HEK293T (cell line): ENCODE data around the gene RHBDL3.

Source experiments
- CTCF ChIA-PET: fragments of 350-600 bp; formaldehyde crosslinking; extraction: SDS; loops from one replicate; lab custom pipeline; 2021; ENCODE audit warnings: antibody characterized with exemption, inconsistent platforms; lab: Yijun Ruan, JAX
- POLR2A ChIA-PET: fragments of 350-600 bp; formaldehyde crosslinking; extraction: SDS; loops from one replicate; lab custom pipeline; 2020; ENCODE audit warnings: antibody characterized with exemption, inconsistent platforms; lab: Yijun Ruan, JAX
- DNase-seq: peaks from one replicate; pipeline ENCODE4 v3.0.0; 2012; ENCODE audit warnings: mixed read lengths; ENCODE audit errors: extremely low spot score
- ARNT ChIP-seq: fragments of 450-650 bp; IDR thresholded peaks from 2 replicates; pipeline ENCODE4 v1.6.1; 2017; ENCODE audit warnings: mild to moderate bottlenecking
- BHLHE40 ChIP-seq: fragments of 450-650 bp; IDR thresholded peaks from 2 replicates; pipeline ENCODE4 v1.6.1; 2016; ENCODE audit warnings: mild to moderate bottlenecking, moderate library complexity, borderline replicate concordance
- CTBP1 ChIP-seq: fragments of 450-650 bp; IDR thresholded peaks from 2 replicates; pipeline ENCODE4 v1.6.1; 2016; ENCODE audit warnings: borderline replicate concordance
- ELF4 ChIP-seq: fragments of 450-650 bp; IDR thresholded peaks from 2 replicates; pipeline ENCODE4 v1.6.1; 2017; ENCODE audit warnings: antibody characterized with exemption
- FOXA1 ChIP-seq: fragments of 450-650 bp; IDR thresholded peaks from 2 replicates; pipeline ENCODE4 v1.6.1; 2016; ENCODE audit warnings: mild to moderate bottlenecking
- FOXK2 ChIP-seq: fragments of 450-650 bp; IDR thresholded peaks from 2 replicates; pipeline ENCODE4 v1.6.1; 2016; ENCODE audit warnings: mild to moderate bottlenecking
- FOXM1 ChIP-seq: fragments of 450-650 bp; IDR thresholded peaks from 2 replicates; pipeline ENCODE4 v1.6.1; 2017; ENCODE audit warnings: mild to moderate bottlenecking, borderline replicate concordance
- HDGF ChIP-seq: fragments of 450-650 bp; IDR thresholded peaks from 2 replicates; pipeline ENCODE4 v1.6.1; 2017; ENCODE audit warnings: antibody characterized with exemption, borderline replicate concordance
- L3MBTL2 ChIP-seq: fragments of 450-650 bp; conservative IDR thresholded peaks from 2 replicates; pipeline ENCODE4 v1.6.1; 2016; ENCODE audit warnings: mild to moderate bottlenecking
- LEF1 ChIP-seq: fragments of 450-650 bp; IDR thresholded peaks from 2 replicates; pipeline ENCODE4 v1.6.1; 2017; ENCODE audit warnings: mild to moderate bottlenecking, borderline replicate concordance
- NFRKB ChIP-seq: fragments of 450-650 bp; IDR thresholded peaks from 2 replicates; pipeline ENCODE4 v1.6.1; 2016; ENCODE audit warnings: mild to moderate bottlenecking, moderate library complexity
- SP1 ChIP-seq: fragments of 450-650 bp; IDR thresholded peaks from 2 replicates; pipeline ENCODE4 v1.6.1; 2017
- SUZ12 ChIP-seq: fragments of 450-650 bp; IDR thresholded peaks from 2 replicates; pipeline ENCODE4 v1.6.1; 2016; ENCODE audit warnings: mild to moderate bottlenecking
- TARDBP ChIP-seq: fragments of 450-650 bp; IDR thresholded peaks from 2 replicates; pipeline ENCODE4 v1.6.1; 2016
- ZNF384 ChIP-seq: fragments of 450-650 bp; IDR thresholded peaks from 2 replicates; pipeline ENCODE4 v1.6.1; 2016
- TF ChIP-seq, protein P1 (sequence below): fragments of 450-650 bp; IDR thresholded peaks from 2 replicates; pipeline ENCODE4 v1.6.1; 2016

The RHBDL3 gene

DNA sequence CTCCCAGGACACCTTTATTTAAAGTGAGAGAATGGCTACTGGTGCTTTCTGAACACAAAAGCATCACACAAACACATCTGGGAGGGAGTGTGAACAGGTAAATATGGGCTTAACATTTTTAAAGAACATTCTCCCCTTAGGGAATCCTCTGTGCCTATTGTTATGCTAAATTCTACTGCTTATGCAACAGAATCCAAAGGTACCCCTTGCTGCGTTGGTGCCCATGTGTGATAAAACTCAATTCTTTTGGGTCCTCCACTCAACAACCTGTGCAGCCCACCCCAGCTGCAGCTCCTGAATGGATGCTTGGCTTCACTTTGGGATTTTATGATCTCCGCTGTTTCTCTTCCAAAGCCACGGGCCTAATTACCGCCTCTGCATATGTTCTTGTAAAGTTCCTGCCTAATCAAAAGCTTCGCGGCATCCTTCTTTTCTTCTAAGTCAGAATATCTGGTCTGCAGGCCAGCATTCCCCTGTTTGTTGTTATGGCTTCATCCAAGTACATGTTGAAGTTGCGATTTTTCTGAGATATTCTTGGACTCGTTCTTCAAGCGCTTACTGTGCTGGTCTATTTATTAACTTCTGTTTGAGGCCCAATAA is 23.9 kb downstream of the RHBDL3 start:
- ChIA-PET POLR2A (interaction anchor here (1.3 kb wide), 1 partner anchor 10 kb away, joined by 3 read pairs; no protein-coding TSS in a partner anchor), CTCF (no interaction called here)
- DNase-seq, result no peak
- TF ChIP-seq CTBP1 (no peak), LEF1 (no peak), ZNF384 (no peak), NFRKB (no peak), TARDBP (no peak), SP1 (no peak), FOXA1 (no peak), L3MBTL2 (no peak), ELF4 (no peak), ARNT (no peak), HDGF (no peak), BHLHE40 (no peak), FOXK2 (no peak)
- TF ChIP-seq, protein P1, sequence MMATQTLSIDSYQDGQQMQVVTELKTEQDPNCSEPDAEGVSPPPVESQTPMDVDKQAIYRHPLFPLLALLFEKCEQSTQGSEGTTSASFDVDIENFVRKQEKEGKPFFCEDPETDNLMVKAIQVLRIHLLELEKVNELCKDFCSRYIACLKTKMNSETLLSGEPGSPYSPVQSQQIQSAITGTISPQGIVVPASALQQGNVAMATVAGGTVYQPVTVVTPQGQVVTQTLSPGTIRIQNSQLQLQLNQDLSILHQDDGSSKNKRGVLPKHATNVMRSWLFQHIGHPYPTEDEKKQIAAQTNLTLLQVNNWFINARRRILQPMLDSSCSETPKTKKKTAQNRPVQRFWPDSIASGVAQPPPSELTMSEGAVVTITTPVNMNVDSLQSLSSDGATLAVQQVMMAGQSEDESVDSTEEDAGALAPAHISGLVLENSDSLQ, result no peak

DNA sequence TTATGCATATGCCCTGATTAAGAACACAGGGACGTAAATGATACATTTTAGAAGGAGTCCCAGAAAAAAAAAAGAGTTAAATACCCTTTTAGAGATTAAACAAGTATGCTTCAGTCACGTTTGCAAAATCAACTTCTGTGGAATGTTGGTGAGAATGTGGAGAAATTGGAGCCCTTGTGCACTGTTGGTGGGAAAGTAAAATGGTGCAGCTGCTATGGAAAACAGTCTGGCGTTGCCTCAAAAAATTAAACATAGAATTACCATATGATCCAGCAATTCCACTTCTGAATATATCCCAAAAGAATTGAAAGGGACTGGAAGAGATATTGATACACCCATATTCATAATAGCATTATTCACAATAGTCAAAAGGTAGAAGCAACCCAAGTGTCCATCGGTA is 26.5 kb downstream of the RHBDL3 start:
- CTCF ChIA-PET, result no interaction called here
- POLR2A ChIA-PET, result no interaction called here
- no peak for DNase-seq
- TF ChIP-seq ZNF384 (no peak), BHLHE40 (no peak), SP1 (no peak), FOXM1 (no peak), HDGF (no peak), FOXK2 (no peak), TARDBP (no peak), LEF1 (no peak), SUZ12 (no peak)
- TF ChIP-seq, protein P1, result no peak

DNA sequence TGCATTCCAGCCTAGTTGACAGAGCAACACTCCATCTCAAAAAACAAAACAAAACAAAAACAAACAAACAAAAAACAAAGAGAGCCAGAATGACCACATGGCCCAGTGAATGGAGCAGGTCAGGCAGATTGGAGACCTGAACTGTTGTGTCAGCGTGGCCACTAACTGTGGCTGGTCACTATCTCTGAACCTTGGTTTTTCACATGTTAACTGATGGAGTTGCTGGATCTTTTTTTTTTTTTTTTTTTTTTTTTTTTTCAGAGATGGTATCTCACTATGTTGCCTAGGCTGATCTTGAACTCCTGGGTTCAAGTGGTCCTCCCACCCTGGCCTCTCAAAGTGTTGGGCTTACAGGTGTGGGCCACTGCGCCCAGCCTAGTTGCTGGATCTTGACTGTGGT is 31.8 kb downstream of the RHBDL3 start:
- ChIA-PET POLR2A (no interaction called here), CTCF (interaction anchor here (0.6 kb wide), 1 partner anchor 835 kb away, joined by 4 read pairs; no protein-coding TSS in a partner anchor)
- TF ChIP-seq ZNF384 (0 out of 2 replicates have a peak, but pooled peaks have one; percentile 40), LEF1 (no peak), ARNT (no peak)
- TF ChIP-seq, protein P1, result no peak
- no peak for DNase-seq

DNA sequence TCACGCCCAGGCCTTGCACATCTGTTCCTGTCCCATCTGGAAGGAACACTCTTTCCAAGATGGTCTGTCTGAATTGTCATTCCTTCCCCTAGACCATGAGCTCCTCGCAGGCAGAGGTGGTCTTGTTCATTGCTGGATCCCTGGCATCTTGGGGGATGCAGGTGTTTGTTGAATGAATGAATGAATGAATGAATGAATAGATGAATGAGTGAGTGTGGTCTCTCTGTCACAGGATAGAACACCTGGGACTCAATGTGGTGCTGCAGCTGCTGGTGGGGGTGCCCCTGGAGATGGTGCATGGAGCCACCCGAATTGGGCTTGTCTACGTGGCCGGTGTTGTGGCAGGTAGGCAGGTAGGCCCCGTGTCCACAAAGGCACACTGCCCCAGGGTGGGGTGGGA is 32.2 kb downstream of the RHBDL3 start:
- TF ChIP-seq BHLHE40, result no peak
- TF ChIP-seq FOXM1, result no peak
- no peak for TF ChIP-seq NFRKB
- TF ChIP-seq FOXK2, result no peak
- TF ChIP-seq HDGF, result no peak
- TF ChIP-seq CTBP1, result no peak
- no peak for TF ChIP-seq ELF4
- TF ChIP-seq, protein P1, result no peak
- TF ChIP-seq SUZ12, result no peak
- TF ChIP-seq LEF1, result no peak
- no peak for TF ChIP-seq L3MBTL2
- TF ChIP-seq ZNF384, result no peak
- TF ChIP-seq SP1, result no peak
- TF ChIP-seq FOXA1, result no peak
- TF ChIP-seq TARDBP, result no peak
- ChIA-PET CTCF (interaction anchor here (0.6 to 1.1 kb wide), 2 partner anchors 43 to 836 kb away, joined by 4 to 9 read pairs; no protein-coding TSS in a partner anchor), POLR2A (interaction anchor here (0.9 to 1.3 kb wide), 2 partner anchors 23 to 31 kb away, joined by 3 read pairs; no protein-coding TSS in a partner anchor)
- DNase-seq, result no peak

DNA sequence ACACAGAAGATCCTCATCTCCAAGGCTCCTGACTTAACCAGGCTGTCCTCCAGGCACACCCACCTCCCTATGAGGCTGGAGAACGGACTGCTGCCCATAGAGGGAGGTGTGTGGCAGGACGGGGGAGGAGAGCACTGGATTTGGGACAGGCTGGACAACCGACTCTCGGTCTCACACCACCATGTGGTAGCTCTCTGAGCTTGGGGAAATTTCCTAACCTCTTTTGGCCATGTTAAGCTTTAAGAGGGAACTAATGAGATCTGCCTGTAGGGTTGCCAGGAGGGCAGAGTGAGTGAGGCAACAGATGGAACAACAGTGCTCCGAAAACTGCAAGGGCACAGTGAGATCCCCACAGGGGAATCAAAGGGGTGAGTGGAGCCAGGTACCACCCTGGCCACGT is 32.7 kb downstream of the RHBDL3 start:
- TF ChIP-seq TARDBP, result no peak
- TF ChIP-seq, protein P1, result no peak
- DNase-seq, result no peak
- POLR2A ChIA-PET, result interaction anchor here (0.9 to 1.4 kb wide), 5 partner anchors 8 to 43 kb away, joined by 3 read pairs; partner anchors contain the start of gene C17orf75
- CTCF ChIA-PET, result interaction anchor here (1.1 kb wide), 1 partner anchor 43 kb away, joined by 9 read pairs; no protein-coding TSS in a partner anchor
